DMS 273 treated with DMSO at 0.1 percent for 48 hours (cell line): Measurements from ENCODE around the gene TMEM232.

Experiments
- DNase-seq: peaks from one replicate; lab custom pipeline; 2025; lab: John Stamatoyannopoulos, UW

Gene TMEM232

GRCh38 chr5:110402562-110402961, 323.9 kb downstream of the TMEM232 start:
- DNase-seq = no peak

GRCh38 chr5:110401881-110402280, 324.6 kb downstream of the TMEM232 start:
- DNase-seq = no peak

DNA sequence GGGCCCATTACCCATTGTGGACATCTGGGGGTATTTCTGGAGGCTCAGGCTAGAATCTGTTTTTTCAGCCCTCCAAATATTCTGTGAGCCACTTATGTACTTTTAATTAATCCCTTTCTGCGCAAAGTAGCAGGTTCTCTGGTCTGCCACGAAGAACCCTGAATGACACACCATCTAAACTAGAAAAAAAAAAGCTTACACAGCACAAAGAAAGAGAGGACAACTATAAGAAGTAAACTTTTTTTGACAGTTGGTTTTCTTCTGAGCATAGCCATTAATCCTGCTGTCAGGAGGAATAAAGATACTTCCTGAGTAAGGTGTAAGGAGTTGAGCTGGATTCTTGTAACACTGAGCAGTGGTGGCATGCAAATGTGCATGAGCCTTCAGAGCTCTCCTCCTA, 327.5 kb downstream of the TMEM232 start:
- no peak for DNase-seq

DNA sequence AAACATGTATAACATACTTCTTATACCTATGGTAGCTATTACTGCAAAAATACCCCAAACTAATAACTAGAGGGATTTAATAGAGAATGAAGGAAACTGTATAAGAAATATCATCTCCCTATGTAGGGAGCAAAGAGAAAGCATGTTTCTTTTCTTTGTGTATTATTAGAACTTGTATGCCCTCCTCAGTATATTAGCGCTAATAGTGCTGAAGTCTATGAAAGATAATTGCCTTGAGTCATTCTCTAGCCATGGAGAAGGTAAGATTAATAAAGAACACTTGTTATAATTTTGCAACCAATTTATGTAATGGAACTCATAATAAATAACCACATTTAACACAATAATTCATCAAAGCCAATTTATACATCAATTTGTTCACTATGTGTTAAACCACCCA, 329.2 kb downstream of the TMEM232 start:
- no peak for DNase-seq

GRCh38 chr5:110386782-110387181, 339.7 kb downstream of the TMEM232 start:
- no peak for DNase-seq

GRCh38 chr5:110383231-110383630, 343.2 kb downstream of the TMEM232 start:
- DNase-seq = no peak

GRCh38 chr5:110377943-110378342, 348.5 kb downstream of the TMEM232 start:
- no peak for DNase-seq

DNA sequence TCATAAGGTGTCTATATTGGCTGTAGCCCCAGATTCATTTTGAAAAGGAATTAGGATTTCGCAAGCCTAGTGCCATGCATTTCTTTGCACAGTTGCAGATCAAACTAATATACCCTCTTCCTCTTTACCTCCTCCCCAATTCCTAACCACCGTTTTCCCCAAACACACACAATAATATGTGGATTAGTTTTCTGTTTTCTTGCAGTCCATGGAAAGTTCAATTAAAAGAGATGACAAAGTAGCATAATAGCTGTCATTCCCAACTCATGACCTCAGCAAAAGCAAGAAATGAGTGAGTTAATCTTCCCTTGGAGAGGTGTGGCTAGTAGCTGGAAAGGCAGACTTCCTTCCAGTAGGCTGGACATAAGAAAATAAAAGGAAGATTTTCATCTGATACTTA, 349.1 kb downstream of the TMEM232 start:
- no peak for DNase-seq

- DNase-seq = no peak
Measured at GRCh38 chr5:110376281-110376951, 350.1 kb downstream of the TMEM232 start.

- no peak for DNase-seq
Measured at GRCh38 chr5:110371725-110372041, 354.8 kb downstream of the TMEM232 start.

DNA sequence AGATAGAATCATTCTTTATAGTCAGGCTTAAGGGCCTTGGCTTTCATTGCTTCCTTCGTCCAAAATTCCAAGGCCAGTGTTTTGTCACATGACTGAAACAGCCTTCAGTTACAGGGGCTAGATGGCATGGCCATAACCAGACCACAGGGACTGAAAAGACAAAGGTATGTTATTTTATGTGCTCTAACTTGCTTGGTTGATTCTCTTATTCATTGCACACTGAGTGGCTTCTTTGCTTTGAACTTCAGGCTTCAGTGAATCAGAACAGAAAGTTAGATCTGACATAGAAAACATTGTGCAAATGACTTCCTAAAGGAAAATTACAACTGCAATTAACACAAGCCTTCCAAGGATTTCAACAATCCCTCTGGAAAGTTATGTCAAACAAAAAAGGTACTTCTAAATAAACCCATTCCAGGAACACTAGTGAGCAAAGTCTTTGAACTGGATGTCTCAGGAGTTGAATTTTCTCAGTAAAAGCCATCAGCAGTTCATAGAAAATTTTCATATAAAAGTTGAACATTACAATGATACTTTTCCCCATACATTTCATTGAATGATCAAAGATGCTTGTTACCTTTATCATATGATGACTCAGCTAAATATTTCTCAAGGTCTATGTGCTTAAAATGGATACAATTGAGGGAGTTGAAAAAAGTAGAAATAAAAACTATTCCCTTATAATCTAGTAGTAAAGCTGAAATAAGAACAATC, 355.3 kb downstream of the TMEM232 start:
- no peak for DNase-seq
